Gastroesophageal sphincter (tissue), 4 donors: Measurements from ENCODE around the gene ECHDC3. TPM values are rescaled to one million over a fixed set of nuclear protein-coding genes. Genes with fewer than 3 reads are reported as not detected.

Experiments
- ATAC-seq: fragments of 150-250 bp; one replicate; pipeline ENCODE4 v1.9.1; 2016; ENCODE audit warnings: mild to moderate bottlenecking, moderate library complexity
- H3K27ac ChIP-seq, 4 donors: fragments of 200-600 bp; sonication (generic) in 3 of 4; 1 replicate in 3 of 4; 2 replicates in 1 of 4; pipeline ENCODE4 v1.5.1; 2016 to 2019
- H3K27me3 ChIP-seq: fragments of 200-600 bp; sonication (generic); one replicate; pipeline ENCODE4 v1.5.1; 2019
- H3K36me3 ChIP-seq, 2 donors: fragments of 200-600 bp; sonication (generic); one replicate each; pipeline ENCODE4 v1.5.1; 2019; ENCODE audit warnings: control low read depth in 1 of 2
- H3K4me1 ChIP-seq, 3 donors: fragments of 200-600 bp; sonication (generic); 1 replicate in 2 of 3; 2 replicates in 1 of 3; pipeline ENCODE4 v1.5.1; 2016 to 2019; ENCODE audit warnings: control low read depth in 2 of 3
- H3K4me3 ChIP-seq, 2 donors: fragments of 200-600 bp; sonication (generic); one replicate each; pipeline ENCODE4 v1.5.1; 2019; ENCODE audit warnings: mild to moderate bottlenecking in 1 of 2, moderate library complexity in 1 of 2
- H3K9me3 ChIP-seq, 3 donors: fragments of 200-600 bp; sonication (generic); one replicate each; pipeline ENCODE4 v1.5.1; 2017 to 2019; ENCODE audit warnings: control low read depth in 2 of 3
- EP300 ChIP-seq: sonication (generic); formaldehyde crosslinking; IDR thresholded peaks from one replicate; pipeline ENCODE4 v1.6.1; 2017; ENCODE audit warnings: antibody characterized with exemption, mild to moderate bottlenecking
- POLR2A ChIP-seq, 2 donors: fragments of 450-650 bp; IDR thresholded peaks; one replicate each; pipeline ENCODE4 v1.6.1; 2017; ENCODE audit warnings: antibody characterized with exemption in 2 of 2, mild to moderate bottlenecking in 2 of 2, moderate library complexity in 1 of 2
- POLR2AphosphoS5 ChIP-seq: sonication (generic); formaldehyde crosslinking; IDR thresholded peaks from one replicate; pipeline ENCODE4 v1.6.1; 2017; ENCODE audit warnings: antibody characterized with exemption
- WGBS, 2 donors: methylation state at CpG; one replicate each; pipeline ENCODE4 v1.1.5; 2018; ENCODE audit warnings: low coverage in 1 of 2; 5-methylcytosine and 5-hydroxymethylcytosine counted together
- total RNA-seq, 4 donors: library from RNA; depleted of rRNA; stranded (reverse); fragments of >200 nt; gene quantifications; one replicate each; pipeline ENCODE4 v1.1.0, GENCODE V29; 2016
- TF ChIP-seq, protein P1 (sequence below), 4 experiments: fragments of 200-600 bp in 2 of 4; fragments of 450-650 bp in 2 of 4; sonication (generic) in 1 of 4; IDR thresholded peaks; one replicate each; pipeline ENCODE4 v1.5.1; 2017 to 2019; ENCODE audit warnings: antibody characterized with exemption in 4 of 4, mild to moderate bottlenecking in 2 of 4, moderate library complexity in 2 of 4

The ECHDC3 gene
- total RNA-seq, 4 donors from 2014 or later = 7.3 to 19.3 (median 14.0) TPM

DNA sequence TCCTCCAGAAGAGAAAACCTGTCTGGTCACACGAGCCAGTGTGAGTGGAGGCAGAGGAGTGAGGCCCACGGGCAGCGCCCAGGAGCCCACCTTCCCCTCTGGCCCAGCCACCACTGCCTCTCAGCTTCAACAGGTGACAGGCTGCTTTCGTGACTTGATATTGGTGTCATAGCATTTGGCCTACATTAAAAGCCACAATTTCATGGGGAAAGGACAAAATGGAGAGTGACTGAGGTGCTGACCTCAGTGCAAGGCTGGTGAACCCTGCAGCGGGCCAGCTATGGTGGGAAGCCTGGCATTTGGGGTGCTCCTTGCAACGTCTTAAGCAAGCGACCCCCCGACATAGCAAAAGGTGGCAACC is 21.3 kb downstream of the ECHDC3 start:
- Histone ChIP-seq H3K27me3 (no peaks in the 10 kb centered on the region), H3K36me3 (peaks cover 0 to 57% of the 10 kb centered on the region in 2 donors), H3K27ac (no peak overlapping the region), H3K4me1 (peaks cover 0 to 4% (median 0%) of the 10 kb centered on the region in 3 donors), H3K9me3 (no peaks in the 10 kb centered on the region), H3K4me3 (no peak overlapping the region)
- no peak for ATAC-seq
- TF ChIP-seq POLR2AphosphoS5 (no peak), EP300 (no peak), POLR2A (IDR thresholded peaks at IDR 0.05) (no peak)
- 71% methylated on average over 4 of the region's 8 CpGs; no CpG with 5 or more reads in 1 of the 2 donors for WGBS, 2 donors

DNA sequence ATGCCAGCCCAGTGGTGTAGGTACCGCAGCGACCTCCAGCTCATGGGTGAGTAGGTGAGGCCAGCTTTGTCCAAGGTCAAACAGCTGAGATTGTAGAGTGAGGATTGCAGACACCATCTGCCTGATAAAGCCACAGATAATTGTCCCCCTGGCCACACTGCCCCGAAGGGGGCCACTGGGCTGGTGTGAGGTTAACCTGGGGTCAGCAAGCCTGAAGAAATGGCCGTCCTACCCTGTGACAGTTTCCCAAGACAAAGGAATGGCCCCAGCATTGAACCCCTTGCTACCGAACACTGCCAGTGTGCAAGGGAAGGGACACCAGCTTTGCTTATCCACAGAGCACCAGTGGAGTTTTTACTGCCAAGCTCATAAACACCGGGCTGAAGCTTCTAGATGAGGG is 23.0 kb downstream of the ECHDC3 start:
- TF ChIP-seq POLR2AphosphoS5 = no peak
- TF ChIP-seq POLR2A (IDR thresholded peaks at IDR 0.05) = no peak
- TF ChIP-seq, protein P1, sequence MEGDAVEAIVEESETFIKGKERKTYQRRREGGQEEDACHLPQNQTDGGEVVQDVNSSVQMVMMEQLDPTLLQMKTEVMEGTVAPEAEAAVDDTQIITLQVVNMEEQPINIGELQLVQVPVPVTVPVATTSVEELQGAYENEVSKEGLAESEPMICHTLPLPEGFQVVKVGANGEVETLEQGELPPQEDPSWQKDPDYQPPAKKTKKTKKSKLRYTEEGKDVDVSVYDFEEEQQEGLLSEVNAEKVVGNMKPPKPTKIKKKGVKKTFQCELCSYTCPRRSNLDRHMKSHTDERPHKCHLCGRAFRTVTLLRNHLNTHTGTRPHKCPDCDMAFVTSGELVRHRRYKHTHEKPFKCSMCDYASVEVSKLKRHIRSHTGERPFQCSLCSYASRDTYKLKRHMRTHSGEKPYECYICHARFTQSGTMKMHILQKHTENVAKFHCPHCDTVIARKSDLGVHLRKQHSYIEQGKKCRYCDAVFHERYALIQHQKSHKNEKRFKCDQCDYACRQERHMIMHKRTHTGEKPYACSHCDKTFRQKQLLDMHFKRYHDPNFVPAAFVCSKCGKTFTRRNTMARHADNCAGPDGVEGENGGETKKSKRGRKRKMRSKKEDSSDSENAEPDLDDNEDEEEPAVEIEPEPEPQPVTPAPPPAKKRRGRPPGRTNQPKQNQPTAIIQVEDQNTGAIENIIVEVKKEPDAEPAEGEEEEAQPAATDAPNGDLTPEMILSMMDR (IDR thresholded peaks at IDR 0.05) = no peak
- TF ChIP-seq EP300 = no peak
- H3K27me3 ChIP-seq = no peaks in the 10 kb centered on the region
- H3K4me1 ChIP-seq = no peaks in the 10 kb centered on the region
- 75 to 100% methylated on average over 2 to 6 of the region's 6 CpGs for WGBS, 2 donors
- no peak overlapping the region for H3K4me3 ChIP-seq
- H3K9me3 ChIP-seq = no peaks in the 10 kb centered on the region
- H3K36me3 ChIP-seq = peaks cover 0 to 52% of the 10 kb centered on the region in 2 donors
- ATAC-seq = no peak
- H3K27ac ChIP-seq = no peak overlapping the region

DNA sequence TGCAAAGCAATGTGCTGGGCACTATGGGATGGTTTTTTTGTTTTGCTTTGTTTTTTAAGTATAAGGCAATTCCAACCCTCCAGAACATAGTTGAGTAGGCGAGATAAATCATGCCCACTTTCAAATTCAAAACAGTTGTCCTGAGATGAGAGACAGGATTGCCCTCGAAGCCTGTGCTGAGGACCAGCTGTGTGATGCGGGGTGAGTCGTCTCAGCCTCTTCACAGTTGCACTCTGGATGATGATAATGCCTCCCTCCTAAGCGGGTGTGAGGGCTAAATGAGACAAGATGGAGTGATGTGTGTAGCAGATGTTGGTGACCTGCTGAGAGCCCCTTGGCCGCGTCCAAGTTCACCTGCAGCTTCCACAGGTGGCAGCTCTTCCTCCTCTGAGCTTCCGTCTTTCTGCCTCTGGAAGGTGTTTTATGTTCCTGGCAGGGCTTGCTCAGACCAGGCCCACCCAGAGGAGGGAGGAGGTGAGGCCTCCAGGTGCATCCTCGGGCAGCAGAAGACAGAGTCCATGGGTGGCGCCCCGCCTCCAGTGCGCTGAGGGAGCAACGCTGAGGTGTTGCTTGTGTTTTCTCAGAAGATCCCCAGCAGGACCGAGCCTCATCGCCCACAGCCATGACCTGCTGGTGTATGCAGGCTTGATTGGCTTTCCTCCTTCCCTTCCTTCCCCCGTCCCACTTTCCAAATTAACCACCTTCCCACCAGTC is 30.6 kb downstream of the ECHDC3 start:
- WGBS, 2 donors = 76 to 84% methylated on average over 4 to 11 of the region's 16 CpGs
- H3K4me1 ChIP-seq = no peaks in the 10 kb centered on the region
- no peak overlapping the region for H3K4me3 ChIP-seq
- H3K27me3 ChIP-seq = no peaks in the 10 kb centered on the region
- TF ChIP-seq POLR2A (IDR thresholded peaks at IDR 0.05) = no peak
- TF ChIP-seq, protein P1 (IDR thresholded peaks at IDR 0.05) = no peak
- no peak for TF ChIP-seq POLR2AphosphoS5
- TF ChIP-seq EP300 = no peak
- ATAC-seq = no peak
- H3K36me3 ChIP-seq = no peaks in the 10 kb centered on the region
- no peaks in the 10 kb centered on the region for H3K9me3 ChIP-seq
- H3K27ac ChIP-seq = no peak overlapping the region

DNA sequence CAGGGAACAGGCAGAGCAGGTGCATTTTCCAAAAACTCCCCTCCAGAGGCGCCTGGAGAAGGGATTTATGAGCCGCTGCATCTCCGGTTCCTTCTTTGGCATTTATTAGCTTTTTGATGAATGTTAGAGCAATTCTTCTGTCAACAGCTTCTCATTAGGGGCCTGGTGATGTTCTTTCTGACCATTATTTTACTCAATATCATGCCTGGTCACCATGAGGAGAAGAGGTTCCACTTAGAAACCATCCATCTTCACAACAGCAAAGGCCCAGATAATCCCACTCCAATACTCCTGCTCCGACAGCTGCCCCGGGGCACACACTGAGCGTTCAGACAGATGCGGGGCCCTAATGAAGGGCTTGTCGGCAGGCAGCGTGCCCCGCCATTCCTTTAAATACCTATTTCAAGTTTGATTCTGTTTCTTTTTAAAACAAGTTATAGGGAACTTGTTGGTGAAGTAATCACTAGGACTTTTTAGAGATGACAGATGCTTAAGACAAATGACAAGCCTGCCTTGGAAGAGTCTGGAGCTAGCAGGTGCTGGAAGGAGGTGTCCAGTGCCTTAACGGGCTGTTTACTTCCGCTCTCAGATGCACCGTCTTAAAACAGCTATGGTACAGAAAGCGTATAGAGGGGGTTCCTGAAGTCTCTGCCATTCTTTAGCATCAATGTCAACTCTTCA is 31.7 kb downstream of the ECHDC3 start:
- WGBS, 2 donors = 70 to 80% methylated on average over 4 to 14 of the region's 14 CpGs
- no peaks in the 10 kb centered on the region for H3K36me3 ChIP-seq
- no peak overlapping the region for H3K4me3 ChIP-seq
- no peaks in the 10 kb centered on the region for H3K4me1 ChIP-seq
- TF ChIP-seq POLR2AphosphoS5 (no peak), EP300 (no peak), POLR2A (IDR thresholded peaks at IDR 0.05) (no peak)
- TF ChIP-seq, protein P1 (IDR thresholded peaks at IDR 0.05) = no peak
- no peak overlapping the region for H3K27ac ChIP-seq
- no peak for ATAC-seq
- no peaks in the 10 kb centered on the region for H3K9me3 ChIP-seq
- H3K27me3 ChIP-seq = no peaks in the 10 kb centered on the region

DNA sequence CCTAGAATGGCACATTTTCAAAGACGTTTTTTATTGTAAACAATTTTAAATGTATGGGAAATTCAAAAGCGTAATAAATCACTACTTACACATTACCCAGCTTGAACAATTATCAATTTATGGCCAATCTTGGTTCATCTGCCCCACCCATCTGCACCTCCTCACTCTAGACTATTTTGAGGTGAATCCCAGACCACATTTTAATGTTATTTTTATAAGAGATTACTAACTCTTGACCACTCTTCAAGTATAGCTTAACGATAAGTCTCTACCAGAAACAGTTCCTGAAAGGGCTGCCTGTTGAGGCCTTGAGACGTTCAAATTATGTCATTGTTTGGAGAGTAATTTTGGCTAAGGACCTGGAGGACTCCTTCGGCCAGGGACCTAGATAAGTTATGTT is 33.2 kb downstream of the ECHDC3 start:
- TF ChIP-seq EP300 = no peak
- no peak for TF ChIP-seq POLR2AphosphoS5
- TF ChIP-seq POLR2A (IDR thresholded peaks at IDR 0.05) = no peak
- TF ChIP-seq, protein P1 (IDR thresholded peaks at IDR 0.05) = no peak
- Histone ChIP-seq H3K9me3 (no peaks in the 10 kb centered on the region), H3K27me3 (no peaks in the 10 kb centered on the region), H3K36me3 (no peaks in the 10 kb centered on the region), H3K27ac (no peak overlapping the region), H3K4me3 (no peak overlapping the region), H3K4me1 (no peaks in the 10 kb centered on the region)
- ATAC-seq = no peak
- 43 to 46% methylated on average over 5 of the region's 5 CpGs for WGBS, 2 donors
